GM18951 (cell line): Measurements from ENCODE around the gene PPP1R12C.

Experiments used
- POLR2A ChIP-seq: IDR thresholded peaks from 4 replicates; pipeline ENCODE4 v1.6.1; 2011; ENCODE audit warnings: mild to moderate bottlenecking; ENCODE audit not compliant: insufficient read length, insufficient read depth; ENCODE audit errors: extremely low read depth
- in situ Hi-C: fragments of 300-500 bp; cut with MboI; formaldehyde crosslinking; loops from one replicate; pipeline ENCODE4 v1.12.0; 2022; ENCODE audit warnings: low sequenced_read_pairs, mixed read lengths, inconsistent platforms; ENCODE audit not compliant: unreplicated experiment

PPP1R12C gene

GRCh38 chr19:55116859-55117662 lies at the start of gene PPP1R12C:
PPP1R12C (minus strand) TSS chr19:55117637; CDS start chr19:55117543, 94 bp downstream.
- no peak for TF ChIP-seq POLR2A
- in situ Hi-C loops, result no loop called here

- in situ Hi-C loops, result no loop called here
- TF ChIP-seq POLR2A, result no peak
Measured at GRCh38 chr19:55166530-55167268, 49.3 kb upstream of the PPP1R12C start, which contains the start of gene DNAAF3. DNAAF3 (minus strand) TSS chr19:55166613; CDS start chr19:55166413, 200 bp downstream.

- no peak for TF ChIP-seq POLR2A
- in situ Hi-C loops, result no loop called here
Measured at GRCh38 chr19:55165952-55166529, 48.6 kb upstream of the PPP1R12C start.

- in situ Hi-C loops, result no loop called here
- TF ChIP-seq POLR2A, result no peak
Measured at GRCh38 chr19:55161571-55162322, 44.3 kb upstream of the PPP1R12C start.

- in situ Hi-C loops, result no loop called here
- no peak for TF ChIP-seq POLR2A
Measured at GRCh38 chr19:55160986-55161365, 43.5 kb upstream of the PPP1R12C start.

GRCh38 chr19:55160128-55160985 lies 42.9 kb upstream of the PPP1R12C start:
- no peak for TF ChIP-seq POLR2A
- in situ Hi-C loops, result no loop called here

GRCh38 chr19:55158848-55159749 lies 41.7 kb upstream of the PPP1R12C start:
- TF ChIP-seq POLR2A, result no peak
- in situ Hi-C loops, result no loop called here

GRCh38 chr19:55158423-55158822 lies 41.0 kb upstream of the PPP1R12C start:
- no peak for TF ChIP-seq POLR2A
- in situ Hi-C loops, result no loop called here

GRCh38 chr19:55157064-55157908 lies 39.8 kb upstream of the PPP1R12C start, which contains the start of gene TNNI3:
TNNI3 (minus strand) TSS chr19:55157732; CDS start chr19:55157589, 143 bp downstream.
- in situ Hi-C loops, result no loop called here
- no peak for TF ChIP-seq POLR2A
